Fibroblast of lung (primary cell): ENCODE measurements around the gene RWDD4.

ENCODE experiments used
- CTCF ChIP-seq, 2 donors: IDR thresholded peaks in 1 of 2; conservative IDR thresholded peaks in 1 of 2; 1 replicate in 1 of 2; 2 replicates in 1 of 2; pipeline ENCODE4 v1.5.1; 2011 to 2012; ENCODE audit warnings: low read length in 2 of 2, control low read depth in 1 of 2, inconsistent platforms in 1 of 2, low read depth in 1 of 2, mild to moderate bottlenecking in 1 of 2
- EZH2 ChIP-seq: IDR thresholded peaks from 2 replicates; pipeline ENCODE4 v1.5.1; 2012; ENCODE audit warnings: low read length, control low read depth, mild to moderate bottlenecking; ENCODE audit errors: missing control alignments

GRCh38 chr4:183618681-183619080, 40.3 kb downstream of the RWDD4 start:
- TF ChIP-seq CTCF (conservative IDR thresholded peaks at IDR 0.05 in 1 of 2, IDR thresholded peaks at IDR 0.05 in 1 of 2; ENCODE audit: low read depth in 1 of 2, low read length in 2 of 2), result no peak
- TF ChIP-seq EZH2, result no peak
